Ishikawa (cell line): ENCODE measurements around the gene NPAS3.

Experiments used
- CEBPB ChIP-seq: IDR thresholded peaks from 2 replicates; pipeline ENCODE4 v1.6.1; 2012
- CREB1 ChIP-seq: IDR thresholded peaks from 2 replicates; pipeline ENCODE4 v1.6.1; 2012; ENCODE audit warnings: low read depth
- EGR1 ChIP-seq: IDR thresholded peaks from 2 replicates; pipeline ENCODE4 v1.6.1; 2012
- EP300 ChIP-seq: IDR thresholded peaks from 2 replicates; pipeline ENCODE4 v1.6.1; 2012; ENCODE audit warnings: borderline replicate concordance
- FOXM1 ChIP-seq: IDR thresholded peaks from 2 replicates; pipeline ENCODE4 v1.6.1; 2012; ENCODE audit warnings: low read depth, borderline replicate concordance
- MAX ChIP-seq: IDR thresholded peaks from 2 replicates; pipeline ENCODE4 v1.6.1; 2012
- NFIC ChIP-seq: IDR thresholded peaks from 2 replicates; pipeline ENCODE4 v1.6.1; 2012
- RAD21 ChIP-seq: IDR thresholded peaks from 2 replicates; pipeline ENCODE4 v1.6.1; 2012; ENCODE audit warnings: low read depth
- TAF1 ChIP-seq: IDR thresholded peaks from 2 replicates; pipeline ENCODE4 v1.6.1; 2012; ENCODE audit warnings: low read depth, mild to moderate bottlenecking
- TCF12 ChIP-seq: IDR thresholded peaks from 2 replicates; pipeline ENCODE4 v1.6.1; 2012; ENCODE audit warnings: low read depth
- TEAD4 ChIP-seq: IDR thresholded peaks from 2 replicates; pipeline ENCODE4 v1.6.1; 2012
- USF1 ChIP-seq: IDR thresholded peaks from 2 replicates; pipeline ENCODE4 v1.6.1; 2012
- YY1 ChIP-seq: IDR thresholded peaks from 2 replicates; pipeline ENCODE4 v1.6.1; 2012; ENCODE audit warnings: low read depth
- ZBTB7A ChIP-seq: IDR thresholded peaks from 2 replicates; pipeline ENCODE4 v1.6.1; 2012; ENCODE audit warnings: low read depth
- TF ChIP-seq, protein P1 (sequence below): IDR thresholded peaks from 2 replicates; pipeline ENCODE4 v1.6.1; 2012; ENCODE audit warnings: low read depth, mild to moderate bottlenecking

NPAS3 gene

GRCh38 chr14:33792009-33792719, 853.5 kb downstream of the NPAS3 start:
- no peak for TF ChIP-seq NFIC
- TF ChIP-seq YY1 = no peak
- TF ChIP-seq EGR1 = no peak
- TF ChIP-seq, protein P1, sequence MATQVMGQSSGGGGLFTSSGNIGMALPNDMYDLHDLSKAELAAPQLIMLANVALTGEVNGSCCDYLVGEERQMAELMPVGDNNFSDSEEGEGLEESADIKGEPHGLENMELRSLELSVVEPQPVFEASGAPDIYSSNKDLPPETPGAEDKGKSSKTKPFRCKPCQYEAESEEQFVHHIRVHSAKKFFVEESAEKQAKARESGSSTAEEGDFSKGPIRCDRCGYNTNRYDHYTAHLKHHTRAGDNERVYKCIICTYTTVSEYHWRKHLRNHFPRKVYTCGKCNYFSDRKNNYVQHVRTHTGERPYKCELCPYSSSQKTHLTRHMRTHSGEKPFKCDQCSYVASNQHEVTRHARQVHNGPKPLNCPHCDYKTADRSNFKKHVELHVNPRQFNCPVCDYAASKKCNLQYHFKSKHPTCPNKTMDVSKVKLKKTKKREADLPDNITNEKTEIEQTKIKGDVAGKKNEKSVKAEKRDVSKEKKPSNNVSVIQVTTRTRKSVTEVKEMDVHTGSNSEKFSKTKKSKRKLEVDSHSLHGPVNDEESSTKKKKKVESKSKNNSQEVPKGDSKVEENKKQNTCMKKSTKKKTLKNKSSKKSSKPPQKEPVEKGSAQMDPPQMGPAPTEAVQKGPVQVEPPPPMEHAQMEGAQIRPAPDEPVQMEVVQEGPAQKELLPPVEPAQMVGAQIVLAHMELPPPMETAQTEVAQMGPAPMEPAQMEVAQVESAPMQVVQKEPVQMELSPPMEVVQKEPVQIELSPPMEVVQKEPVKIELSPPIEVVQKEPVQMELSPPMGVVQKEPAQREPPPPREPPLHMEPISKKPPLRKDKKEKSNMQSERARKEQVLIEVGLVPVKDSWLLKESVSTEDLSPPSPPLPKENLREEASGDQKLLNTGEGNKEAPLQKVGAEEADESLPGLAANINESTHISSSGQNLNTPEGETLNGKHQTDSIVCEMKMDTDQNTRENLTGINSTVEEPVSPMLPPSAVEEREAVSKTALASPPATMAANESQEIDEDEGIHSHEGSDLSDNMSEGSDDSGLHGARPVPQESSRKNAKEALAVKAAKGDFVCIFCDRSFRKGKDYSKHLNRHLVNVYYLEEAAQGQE = no peak
- no peak for TF ChIP-seq EP300
- no peak for TF ChIP-seq CEBPB
- no peak for TF ChIP-seq TEAD4
- no peak for TF ChIP-seq ZBTB7A
- no peak for TF ChIP-seq RAD21
- TF ChIP-seq MAX = no peak
- TF ChIP-seq USF1 = no peak
- no peak for TF ChIP-seq FOXM1
- no peak for TF ChIP-seq TAF1
- no peak for TF ChIP-seq CREB1
- TF ChIP-seq TCF12 = no peak

GRCh38 chr14:33792720-33793368, 854.2 kb downstream of the NPAS3 start:
- TF ChIP-seq CEBPB (no peak), TEAD4 (no peak), FOXM1 (no peak), YY1 (no peak), USF1 (no peak), ZBTB7A (no peak), NFIC (0 out of 2 replicates have a peak, but pooled peaks have one; percentile 27), TCF12 (no peak), RAD21 (peak; percentile 78), CREB1 (no peak), EP300 (no peak), MAX (no peak), EGR1 (no peak)
- TF ChIP-seq, protein P1 = no peak

- TF ChIP-seq EP300 (no peak), CREB1 (no peak), ZBTB7A (no peak), EGR1 (no peak), NFIC (no peak), FOXM1 (no peak), CEBPB (no peak), TAF1 (no peak), USF1 (no peak), YY1 (no peak), TCF12 (no peak), TEAD4 (no peak), RAD21 (no peak), MAX (no peak)
- TF ChIP-seq, protein P1 = no peak
These were observed 854.9 kb downstream of the NPAS3 start for GRCh38 chr14:33793398-33794110.
